ENCODE results near the gene PPFIA1.

PPFIA1 gene

DNA sequence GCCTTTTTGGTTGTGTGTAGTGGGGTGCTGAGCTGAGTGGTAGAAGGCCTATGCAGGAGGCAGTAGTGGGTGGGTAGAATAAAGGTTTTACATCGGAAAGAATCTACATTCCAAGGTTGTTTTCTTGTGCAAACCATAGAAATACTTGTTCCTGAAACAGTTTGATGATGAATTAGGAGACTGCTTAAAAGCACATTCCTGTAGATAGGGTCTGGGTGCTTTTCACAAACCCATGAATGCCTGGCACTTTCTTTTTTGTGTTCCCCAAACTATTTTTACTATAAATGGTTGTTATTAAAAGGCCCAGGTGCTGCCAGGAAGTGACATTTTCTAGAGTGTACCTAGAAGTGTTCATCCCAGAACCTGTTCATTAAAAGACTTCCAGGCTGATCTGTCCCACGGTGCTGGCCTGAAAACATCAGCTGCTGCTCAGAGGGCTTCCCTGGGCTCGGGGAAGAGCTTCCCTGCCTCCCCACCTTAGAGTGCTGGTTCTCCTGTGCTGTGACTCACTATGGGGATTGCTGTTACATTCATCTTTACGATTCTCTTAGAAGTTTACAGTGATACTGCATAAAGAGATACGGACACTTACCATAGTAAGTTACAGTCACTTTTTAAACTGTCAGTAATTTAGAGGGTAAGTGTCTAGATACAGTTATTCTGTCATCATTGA, 27.9 kb downstream of the PPFIA1 start:
- DNase-seq, result no peak

DNA sequence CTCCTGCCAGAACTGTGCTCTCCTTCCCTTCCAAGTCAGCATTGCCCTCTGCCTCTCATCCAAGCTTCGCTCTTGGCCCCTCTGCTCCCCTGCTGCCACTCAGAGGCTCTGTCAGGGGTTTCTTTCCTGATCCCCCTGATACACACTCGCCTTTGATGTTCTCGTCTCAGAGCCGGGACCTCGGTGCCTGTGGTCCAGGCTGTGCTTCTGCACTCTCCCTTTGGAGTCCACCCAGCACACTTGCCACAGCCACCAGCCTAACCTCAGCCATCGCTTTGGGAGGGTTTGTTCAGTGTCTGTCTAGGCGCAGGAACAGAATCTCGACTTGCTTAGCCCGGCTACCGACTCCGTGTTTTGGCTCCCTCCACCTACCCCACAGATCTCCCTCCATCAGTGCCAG, 29.1 kb downstream of the PPFIA1 start:
- no peak for DNase-seq

DNA sequence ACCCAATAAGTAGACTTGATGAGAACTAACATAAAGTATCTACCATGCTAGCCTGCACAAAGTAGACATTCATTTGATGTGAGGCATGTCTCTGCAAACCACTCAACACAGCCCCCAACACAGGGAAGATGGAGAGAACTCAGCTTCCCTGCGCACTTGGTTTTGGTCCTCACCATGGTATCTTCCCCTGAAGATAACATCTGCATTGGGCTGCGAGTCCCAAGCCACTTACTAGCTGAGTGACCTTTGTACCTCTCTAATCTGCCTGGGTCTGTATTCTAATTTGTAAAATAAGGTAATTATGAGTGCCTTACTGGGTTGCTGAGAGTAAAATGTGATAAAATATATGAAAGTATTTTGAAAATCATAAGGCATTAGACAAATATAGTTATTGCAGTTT, 30.7 kb downstream of the PPFIA1 start:
- no peak for DNase-seq

DNA sequence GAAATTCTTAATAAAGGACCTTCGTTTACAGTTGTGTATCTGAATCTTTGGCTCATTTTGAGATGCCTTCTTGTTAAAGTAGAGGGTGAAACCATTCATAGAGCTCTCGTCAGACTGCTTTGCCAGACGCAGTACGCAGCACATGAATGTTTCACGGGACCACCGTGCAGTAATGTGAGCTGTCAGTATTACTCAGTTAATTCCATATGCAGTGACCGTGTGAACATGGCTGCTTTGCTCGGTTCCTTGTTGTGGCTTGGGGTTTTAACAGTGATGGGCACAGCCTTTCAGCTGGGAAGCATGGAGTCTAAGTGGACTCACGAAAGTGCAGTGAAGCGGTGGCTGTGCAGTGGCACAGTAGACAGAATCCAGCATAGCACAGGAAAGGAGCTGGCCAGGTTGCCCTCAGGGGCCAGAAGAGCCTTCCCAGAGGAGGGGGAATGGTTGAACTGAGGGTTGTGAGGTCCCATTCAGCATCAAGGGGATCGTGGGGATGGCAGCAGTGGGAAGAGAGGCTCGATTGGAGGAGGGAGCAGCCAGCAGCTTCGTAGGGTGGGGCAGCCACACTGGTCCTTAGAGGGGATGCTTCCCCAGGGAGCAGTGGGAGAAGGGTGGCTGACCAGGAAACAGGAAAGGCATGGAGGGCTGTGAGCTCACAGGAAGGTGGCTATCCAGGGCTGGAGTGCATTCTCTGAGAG, 31.4 kb downstream of the PPFIA1 start:
- no peak for DNase-seq

DNA sequence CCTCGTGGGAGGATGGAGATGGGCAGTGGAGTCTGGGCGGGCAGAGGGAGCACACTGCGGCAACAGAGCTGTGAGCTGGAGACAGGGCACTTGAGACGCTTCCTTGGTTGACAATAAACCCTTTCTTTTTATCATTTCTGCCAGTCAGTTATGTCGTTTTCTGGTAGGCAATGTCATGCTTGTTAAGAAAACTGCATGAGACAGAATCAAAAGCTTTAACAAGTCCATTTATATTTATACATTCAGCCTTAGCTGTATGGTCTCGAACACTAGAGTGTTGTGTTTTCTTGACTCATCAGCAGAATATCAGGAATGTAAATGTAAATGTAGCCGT, 31.9 kb downstream of the PPFIA1 start:
- no peak for DNase-seq

DNA sequence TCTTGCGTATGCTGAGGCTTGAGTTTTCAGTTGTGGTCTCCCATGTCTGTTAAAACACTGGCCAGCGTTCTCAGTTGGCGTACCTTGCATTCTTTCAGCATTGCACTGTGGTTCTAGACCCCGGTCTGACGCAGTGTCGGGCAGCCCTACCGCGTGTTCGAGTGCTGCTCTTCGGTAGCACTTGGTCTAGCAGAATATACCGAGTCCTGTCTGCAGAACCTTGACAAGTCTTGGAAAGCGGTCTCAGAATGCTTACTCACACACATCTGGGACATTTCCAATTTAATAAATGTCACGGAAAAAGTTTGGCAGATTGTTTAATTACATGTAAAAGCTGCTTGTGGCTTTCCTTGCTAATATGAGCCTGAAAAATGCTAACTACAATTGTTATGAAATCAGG, 32.6 kb downstream of the PPFIA1 start:
- DNase-seq, result peak; percentile 49

DNA sequence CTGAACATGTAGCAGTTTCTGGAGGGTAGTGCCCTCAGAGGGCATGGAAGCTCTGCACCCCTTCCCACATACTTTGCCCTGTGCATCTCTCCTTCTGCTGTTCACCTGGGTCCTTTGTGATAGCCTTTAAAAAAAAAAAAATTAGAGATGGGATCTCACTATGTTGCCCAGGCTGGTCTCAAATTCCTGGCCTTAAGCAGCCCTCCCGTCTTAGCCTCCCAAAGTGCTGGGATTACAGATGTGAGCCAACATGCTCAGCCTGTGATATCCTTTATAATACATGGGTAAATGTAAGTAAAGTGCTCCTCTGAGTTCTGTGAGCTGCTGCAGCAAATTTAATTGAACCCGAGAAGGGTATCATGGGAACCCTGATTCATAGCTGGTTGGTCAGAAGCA, 33.7 kb downstream of the PPFIA1 start:
- no peak for DNase-seq

DNA sequence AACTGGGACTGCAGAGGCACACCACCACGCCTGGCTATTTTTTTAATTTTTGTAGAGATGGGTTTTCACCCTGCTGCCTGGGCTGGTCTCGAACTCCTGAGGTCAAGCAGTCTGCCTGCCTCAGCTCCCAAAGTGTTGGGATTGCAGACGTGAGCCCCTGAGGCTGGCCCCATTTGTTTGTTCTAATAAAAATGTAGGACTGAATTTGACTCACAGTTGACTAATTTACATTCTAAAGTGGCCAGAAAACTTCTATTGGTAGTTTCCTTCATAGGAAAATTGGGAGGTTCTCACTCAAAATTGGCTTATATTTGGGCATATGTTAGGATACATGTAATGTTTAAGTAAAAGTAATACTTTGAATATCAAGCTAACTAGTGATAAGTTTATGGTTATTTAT, 35.0 kb downstream of the PPFIA1 start:
- DNase-seq, result peak; percentile 55

DNA sequence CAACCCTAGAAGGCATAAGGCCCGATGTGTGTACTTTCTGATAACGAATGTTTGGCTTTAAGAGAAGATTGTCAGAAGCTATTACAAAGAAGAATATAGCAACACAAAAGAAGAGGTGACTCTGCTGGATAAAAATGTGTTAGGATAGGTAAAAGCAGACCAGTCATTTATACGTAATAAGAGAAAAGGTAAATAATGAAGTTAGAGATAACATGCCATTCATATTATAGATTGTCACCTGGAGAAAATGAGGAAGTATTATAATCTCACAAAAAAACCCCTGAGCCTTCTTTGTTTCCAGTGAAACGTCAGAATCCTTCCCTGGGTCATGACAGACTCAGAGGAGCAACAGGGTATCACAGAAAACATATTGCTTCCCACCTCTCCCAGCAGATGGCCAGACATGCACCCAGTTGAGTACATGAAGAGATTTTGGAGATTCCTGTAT, 36.1 kb downstream of the PPFIA1 start:
- DNase-seq, result no peak

DNA sequence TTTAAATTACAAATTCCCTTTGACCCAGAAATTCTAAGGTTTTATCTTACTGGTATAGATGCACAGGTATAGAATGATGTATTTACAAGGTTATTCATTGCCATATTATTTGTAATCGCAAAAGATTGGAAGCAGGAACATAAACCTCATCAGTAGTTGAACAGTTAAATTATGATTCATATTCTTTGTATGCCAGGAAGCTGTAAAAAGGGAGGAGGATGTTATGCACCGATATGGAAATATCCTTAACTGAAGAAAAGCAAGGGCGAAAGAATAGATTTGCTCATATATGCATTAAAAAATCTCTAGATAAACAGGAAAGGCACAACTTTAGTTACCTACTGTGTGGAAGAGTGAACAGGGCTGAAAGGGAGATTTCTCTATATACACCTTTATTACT, 36.7 kb downstream of the PPFIA1 start:
- DNase-seq, result peak; percentile 42

DNA sequence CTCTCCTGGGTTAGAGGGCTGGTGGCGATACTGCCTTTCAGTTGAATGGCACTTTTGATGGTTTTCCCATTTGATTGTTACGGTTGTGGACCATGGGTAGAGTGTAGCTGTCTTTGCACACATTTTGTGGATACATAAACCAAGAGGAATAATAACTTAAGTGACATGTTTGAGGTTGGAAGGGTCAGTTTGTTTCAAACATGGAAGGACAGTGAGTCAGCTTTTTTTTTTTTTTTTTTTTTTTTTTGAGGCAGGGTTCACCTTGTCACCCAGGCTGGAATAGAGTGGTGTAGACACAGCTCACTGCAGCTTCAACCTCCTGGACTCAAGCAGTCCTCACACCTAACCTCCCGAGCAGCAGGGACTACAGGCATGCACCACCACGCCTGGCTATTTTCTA, 41.1 kb downstream of the PPFIA1 start:
- DNase-seq, result no peak

DNA sequence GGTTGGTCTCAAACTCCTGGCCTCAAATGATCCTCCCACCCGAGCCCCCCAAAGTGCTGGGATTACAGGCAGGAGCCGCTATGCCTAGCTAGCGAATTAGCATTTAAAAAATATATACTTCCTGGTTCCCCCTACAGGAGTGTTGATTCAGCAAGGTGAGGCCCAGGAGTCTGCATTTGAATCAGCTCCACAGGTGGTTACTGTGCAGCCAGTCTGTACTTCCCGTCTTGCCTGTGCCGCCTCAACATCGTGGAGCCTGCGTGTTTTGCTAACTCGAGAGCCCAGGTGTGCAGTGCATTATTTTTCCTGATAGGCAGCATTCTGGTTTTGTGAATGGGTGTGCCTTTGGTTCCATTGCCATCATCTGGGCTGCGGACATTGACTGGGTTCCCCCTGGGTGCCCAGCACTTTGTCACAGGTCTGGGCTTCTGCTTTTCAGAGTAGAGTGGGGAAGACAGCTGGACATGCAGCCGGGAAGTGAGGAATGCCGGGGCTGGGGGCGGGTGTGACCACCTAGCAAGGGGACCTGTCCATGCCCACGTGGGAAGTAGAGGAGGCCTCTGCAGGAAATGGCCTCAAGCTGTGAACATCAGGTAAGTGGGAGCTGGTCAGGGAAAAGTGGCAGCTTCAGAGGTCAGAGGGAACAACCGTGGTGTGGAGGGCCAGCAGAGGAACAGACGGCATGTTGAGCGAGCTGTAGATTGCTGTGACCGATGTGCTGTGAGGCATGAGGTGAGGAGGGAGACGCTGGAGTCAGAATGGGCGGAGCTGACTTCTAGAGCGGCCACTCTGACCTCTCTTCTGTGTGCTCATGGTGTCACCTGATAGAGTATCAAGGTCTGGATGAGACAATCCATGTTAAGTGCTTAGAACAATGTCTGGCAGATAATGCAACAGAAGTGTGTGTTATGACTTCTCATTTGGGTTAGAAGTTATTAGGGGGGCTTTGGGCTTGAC, 42.2 kb downstream of the PPFIA1 start:
- no peak for DNase-seq

DNA sequence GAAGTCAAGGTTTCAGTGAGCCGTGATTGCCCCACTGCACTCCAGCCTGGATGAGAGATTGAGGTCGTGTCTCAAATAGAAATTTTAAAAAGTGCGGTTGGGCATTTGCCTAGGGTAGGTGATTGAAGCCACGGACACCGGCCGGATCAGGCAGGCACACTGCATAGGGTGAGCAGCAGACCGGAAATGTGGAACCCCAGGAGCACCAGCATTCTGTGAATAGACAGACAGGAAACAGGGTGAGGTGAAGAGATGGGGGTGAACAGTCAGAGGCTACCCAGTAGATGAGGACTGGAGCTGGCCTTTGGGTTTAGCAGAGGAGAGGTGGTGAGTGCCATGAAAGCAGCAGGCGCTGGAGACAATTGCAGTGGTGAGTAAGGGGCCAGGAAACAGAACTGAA, 43.5 kb downstream of the PPFIA1 start:
- DNase-seq, result no peak

DNA sequence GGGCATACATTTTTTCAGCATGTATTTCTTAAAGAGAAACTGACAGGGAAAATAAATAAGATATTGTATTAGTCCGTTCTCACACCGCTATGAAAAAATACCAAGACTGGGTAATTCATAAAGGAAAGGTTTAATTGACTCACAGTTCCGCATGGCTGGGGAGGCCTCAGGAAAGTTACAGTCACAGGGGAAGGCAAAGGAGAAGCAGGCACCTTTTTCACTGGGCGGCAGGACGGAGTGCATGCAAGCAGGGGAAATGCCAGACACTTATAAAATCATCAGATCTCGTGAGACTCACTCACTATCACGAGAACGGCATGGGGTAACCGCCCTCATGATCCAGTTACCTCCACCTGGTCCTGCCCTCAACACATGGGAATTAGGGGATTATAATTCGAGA, 44.2 kb downstream of the PPFIA1 start:
- DNase-seq, result no peak

DNA sequence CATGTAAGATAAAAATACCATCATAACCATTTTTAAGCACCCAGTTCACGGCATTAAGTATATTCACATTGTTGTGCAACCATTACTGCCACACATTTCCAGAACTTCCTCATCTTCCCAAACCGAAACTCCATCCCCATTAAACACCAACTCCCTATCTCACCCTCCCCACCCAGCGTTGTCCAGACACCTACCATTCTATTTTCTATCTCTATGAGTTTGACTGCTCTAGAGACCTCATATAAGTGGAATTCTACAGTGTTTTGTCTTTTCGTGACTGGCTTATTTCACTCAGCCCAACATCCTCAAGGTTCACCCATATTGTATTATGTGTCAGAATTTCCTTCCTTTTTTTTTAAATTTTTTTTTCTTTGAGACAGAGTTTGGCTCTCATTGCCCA, 45.2 kb downstream of the PPFIA1 start:
- no peak for DNase-seq

DNA sequence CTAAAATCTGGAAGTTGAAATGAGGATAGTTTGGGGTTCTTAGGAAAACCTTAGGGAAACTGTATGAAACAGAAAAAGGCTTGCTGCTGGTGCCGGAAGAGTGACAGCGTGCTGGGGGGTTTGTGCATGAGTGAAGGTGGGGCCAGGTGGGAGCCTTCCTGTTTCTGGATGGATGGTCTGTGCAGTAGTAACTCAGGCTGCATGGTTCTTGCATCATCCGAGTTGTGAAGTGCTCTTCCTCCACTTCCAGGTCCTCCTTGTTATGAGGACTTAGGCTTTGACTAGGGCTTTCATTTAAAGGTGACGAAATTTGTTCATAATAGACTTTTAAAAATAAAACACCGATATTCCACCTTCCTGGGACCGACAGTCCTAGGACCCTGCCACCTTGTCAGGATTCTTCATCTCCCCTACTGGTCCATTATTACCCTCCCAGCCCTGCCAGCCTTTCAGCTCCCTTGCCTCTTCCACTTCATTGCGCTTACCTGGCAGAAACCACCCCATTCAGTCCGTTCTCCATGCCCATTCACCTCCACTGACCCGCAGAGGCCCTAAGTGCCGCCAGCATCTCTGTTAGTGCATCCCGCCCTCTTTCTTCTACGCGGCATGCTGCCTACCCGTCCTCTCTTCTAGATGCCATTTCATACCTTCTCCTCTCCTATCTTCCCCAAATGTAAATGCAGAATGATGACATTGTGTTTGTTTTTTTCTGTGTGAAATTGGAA, 47.3 kb downstream of the PPFIA1 start:
- no peak for DNase-seq

DNA sequence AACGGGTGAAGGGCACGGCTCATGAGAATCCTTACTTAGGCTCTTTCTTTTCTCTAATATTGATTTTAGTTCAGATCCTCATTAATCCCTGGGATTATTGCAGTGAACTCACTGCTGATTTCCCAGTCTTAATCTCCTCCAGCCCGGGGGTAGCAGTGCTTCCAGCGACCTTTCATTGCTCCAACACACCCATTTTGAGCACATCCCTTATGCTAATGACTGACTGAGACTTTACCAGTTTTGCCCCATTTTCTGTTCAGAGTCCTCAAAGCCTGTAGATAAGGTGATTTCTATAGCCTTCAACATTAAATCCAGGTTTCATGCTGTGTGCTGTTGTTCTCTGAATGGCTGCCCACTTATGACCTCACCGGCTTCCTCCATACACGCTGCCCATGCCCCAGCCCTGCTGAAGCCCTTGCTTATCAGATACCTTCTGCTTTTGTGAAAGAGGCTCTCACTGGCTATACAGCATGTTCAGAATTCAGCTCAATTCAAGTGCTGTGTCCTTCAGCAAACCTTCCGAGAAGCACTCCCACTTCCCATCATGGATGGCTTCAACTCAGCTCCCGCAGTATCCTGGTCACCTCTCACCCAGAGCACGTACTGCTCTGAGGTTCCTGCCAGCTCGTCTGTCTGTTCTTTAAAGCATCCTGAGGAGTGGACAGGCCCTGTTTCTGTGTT, 49.0 kb downstream of the PPFIA1 start:
- no peak for DNase-seq

DNA sequence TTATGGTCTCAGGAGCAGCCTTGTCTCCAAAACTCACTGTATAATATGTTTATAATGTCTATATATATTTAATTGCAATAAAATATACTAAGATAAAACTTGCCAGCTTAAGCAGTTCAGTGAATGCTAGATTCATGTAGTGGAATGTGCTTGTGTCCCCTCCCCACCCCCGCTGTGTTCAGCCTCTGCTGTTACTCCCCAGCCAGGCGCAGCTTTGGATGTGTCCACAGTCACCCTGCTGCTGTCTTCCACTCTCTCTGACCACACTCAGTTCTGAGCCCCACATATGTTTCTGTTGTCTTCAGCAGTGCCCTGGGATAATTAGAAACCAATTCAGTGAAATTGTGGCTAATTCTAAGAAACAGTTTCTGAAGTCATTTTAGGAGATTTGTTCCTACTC, 52.2 kb downstream of the PPFIA1 start:
- DNase-seq, result no peak

DNA sequence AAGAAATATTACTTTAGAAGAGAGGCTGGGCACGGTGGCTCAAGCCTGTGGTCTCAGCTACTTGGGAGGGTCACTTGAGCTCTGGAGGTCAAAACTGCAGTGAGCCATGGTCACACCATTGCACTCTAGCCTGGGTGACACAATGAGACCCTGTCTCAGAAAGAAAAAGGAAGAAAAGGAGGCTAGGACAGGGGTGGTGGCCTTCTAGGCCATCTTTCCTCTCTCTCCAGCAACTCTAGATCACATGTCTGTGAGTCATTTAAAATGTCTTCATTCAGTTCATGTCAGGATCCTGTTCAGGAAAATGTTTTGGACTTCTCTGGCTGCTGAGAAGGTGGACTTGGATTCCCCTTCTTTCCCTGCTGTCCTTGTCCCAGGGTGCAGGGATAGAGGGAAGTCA, 53.3 kb downstream of the PPFIA1 start:
- DNase-seq, result peak; percentile 44

DNA sequence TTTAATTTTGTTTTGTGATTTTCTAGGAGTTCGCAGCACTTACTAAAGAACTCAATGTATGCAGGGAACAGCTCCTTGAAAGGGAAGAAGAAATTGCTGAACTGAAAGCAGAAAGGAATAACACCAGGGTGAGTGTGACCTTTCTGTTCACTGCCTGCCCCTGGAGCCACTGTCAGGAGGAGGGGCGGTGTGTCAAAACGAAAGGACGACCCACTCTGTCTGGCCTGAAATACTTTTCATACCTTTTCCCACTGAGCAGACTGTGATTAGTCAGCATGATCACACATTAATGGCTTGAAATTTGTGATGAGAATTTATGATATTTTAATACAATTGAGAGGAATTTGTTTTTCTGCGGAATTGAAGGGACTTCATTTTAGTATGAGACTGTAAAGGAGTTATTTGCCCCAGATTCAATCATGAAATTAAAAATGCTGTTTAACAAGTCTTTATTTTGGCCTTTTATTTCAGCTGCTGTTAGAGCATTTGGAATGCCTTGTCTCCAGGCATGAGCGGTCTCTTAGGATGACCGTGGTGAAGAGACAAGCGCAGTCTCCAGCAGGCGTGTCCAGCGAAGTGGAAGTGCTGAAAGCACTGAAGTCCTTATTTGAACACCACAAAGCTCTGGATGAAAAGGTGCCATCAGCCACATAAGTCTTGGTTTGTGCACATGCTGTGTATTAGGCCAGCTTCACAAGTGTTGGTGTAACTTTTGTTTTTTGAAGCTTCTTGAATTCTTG, 54.1 kb downstream of the PPFIA1 start:
- no peak for DNase-seq

DNA sequence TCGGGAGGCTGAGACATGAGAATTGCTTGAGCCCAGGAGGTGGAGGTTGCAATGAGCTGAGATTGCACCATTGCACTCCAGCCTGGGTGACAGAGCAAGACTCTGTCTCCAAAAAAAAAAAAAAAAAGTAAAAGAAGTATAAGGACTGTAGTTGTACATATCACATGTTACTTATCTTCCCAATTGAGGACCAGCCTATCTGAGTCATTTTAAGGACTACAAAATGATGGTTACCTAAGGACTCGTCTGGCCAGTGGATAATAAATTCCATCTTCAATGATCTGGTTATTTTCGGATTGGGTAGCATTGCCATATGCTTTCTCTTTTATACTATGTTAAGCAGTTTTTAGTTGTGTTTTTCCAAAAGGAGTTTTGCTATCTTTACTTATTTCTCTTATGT, 55.3 kb downstream of the PPFIA1 start:
- DNase-seq, result no peak

DNA sequence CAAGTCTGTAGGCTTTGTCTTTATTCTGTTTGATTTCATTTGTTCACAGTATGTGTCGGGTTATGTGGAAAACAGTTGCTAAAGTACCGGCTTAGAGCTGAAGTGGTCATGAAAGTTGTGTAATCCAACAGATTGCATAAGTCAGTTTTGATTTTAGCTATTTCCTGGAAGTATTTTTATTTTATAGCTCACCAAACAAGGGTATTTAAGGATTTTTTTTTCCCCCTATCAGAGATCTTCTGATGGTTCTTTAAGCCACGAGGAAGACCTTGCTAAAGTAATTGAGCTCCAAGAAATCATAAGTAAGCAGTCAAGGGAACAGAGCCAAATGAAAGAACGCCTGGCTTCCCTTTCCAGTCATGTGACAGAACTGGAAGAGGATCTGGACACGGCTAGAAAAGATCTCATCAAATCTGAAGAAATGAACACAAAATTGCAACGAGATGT, 55.9 kb downstream of the PPFIA1 start:
- DNase-seq, result peak; percentile 69

All from HCEC 1CT (cell line).